Fibroblast of skin of back (primary cell): Measurements from ENCODE around the gene UQCRC1.

ENCODE experiments used
- DNase-seq: peaks from one replicate; pipeline ENCODE4 v3.0.0-alpha.2; 2013

UQCRC1 gene

DNA sequence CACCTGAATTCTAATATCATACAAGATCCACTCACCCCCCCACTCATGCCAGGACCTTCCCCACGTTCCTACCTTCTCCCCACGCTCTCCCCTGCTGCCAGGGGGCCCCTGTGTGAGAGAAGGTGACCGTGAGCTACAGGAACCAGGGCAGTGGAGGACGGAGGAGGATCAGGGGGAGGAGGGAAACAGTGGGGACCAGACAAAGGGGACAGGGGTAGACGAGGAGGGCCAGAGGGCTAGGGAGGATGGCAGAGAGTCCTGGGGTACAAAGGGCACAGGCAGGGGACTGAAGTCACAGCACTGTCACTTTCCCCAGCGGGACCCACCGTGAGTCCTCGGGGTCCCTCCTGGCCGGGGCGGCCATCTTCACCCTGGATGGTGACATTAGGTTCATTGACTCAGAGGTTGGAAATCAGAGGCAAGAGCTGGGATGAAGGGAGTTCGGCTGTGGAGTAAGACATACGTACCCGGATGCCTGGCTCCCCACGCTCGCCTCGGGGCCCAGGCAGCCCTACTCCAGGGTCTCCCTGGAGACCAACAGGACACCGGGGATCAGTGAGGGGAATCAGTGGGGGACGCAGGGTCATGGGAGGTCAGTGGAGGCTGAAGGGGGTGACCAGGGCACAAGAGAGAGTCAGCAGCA is 39.5 kb downstream of the UQCRC1 start:
- DNase-seq, result no peak

GRCh38 chr3:48569400-48569799 is 40.0 kb downstream of the UQCRC1 start:
- DNase-seq, result no peak

DNA sequence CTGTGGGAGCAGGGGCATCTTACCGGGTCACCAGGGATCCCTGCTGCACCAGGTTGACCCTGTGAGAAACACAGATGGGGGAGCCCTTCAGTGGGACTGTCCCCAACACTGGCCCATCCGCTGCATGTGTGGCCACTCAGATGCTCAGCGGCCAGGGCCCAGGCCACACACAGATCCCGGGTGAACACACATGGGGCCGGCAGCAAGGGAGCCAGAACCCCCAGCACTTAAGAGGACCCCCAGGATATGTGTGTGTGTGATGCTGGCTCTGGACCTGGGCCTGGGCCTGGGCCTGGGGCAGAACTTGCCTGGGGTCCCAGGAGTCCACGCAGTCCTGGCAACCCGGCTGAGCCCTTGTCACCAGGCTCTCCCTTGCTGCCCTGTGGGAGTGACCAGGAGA is 41.0 kb downstream of the UQCRC1 start:
- no peak for DNase-seq

GRCh38 chr3:48567500-48567899 is 41.9 kb downstream of the UQCRC1 start:
- no peak for DNase-seq

DNA sequence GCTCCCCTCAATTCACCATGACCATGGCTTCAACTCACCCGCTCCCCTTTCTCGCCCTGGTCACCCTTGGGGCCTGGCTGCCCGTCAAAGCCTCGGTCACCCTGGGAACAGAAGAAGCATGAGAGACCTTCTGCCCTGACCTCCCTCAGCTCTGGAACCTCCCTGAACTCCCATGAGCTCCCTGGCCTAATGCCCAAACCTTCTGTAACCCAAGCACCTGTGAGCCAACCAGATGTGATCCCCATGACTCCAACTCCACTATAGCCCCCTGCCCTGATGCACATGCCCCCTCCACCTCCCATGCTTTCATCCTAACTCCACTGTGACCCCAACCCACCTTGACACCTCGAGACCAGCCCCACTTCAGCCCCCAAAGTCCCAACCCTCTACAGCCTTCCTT is 42.4 kb downstream of the UQCRC1 start:
- no peak for DNase-seq

DNA sequence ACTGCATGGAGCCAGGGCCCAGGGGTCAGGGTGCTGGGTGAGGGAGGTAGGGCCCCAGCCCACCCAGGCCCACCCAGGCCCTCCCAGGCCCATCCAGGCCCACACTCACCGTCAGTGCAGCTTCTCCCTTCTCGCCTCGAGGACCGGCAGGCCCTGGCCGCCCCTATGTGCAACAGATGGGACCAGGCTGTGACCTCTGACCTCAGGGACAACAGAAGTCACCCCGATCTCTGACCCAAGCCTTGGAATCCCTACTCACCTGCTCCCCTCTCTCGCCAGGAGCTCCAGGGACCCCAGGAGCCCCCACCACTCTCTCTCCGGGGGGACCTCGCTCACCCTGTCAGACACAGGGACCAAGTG is 43.1 kb downstream of the UQCRC1 start:
- no peak for DNase-seq

DNA sequence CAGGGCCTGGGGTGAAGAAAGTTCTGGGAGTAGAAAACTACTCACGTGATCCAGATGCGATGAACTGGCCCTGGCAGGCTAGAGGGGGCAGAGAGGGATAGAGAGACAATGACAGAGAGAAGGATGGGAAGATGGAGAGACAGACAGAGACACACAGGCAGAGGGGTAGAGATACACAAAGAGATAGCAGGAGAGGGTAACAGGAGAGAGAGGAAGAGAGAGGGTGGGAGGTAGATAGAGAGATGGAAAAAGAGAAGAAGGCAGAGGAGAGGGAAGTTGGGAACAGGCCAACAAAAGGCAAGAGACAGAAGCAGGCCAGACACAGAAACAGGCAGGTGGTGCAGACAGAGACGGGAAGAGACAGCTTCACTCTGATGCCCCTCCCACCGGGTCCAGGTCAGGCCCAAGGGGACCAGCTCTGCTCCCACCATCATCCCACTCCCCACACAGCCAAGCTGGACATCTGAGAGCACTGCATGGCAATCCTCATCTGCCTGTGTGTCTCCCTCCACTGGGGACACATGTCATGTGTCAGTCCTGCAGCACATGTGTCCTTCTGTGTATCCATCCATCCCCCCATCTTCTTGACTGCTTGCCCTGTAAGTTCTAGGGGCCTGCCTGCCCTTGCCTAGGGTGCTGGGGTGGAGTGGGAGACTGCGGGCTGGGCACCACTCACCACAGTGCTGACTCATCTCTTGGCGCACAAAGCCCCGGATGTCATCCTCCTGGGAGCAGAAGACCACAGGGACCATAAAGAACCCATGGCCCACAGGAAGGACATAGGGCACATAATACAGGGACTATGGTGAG is 43.6 kb downstream of the UQCRC1 start:
- peak; percentile 82 for DNase-seq

DNA sequence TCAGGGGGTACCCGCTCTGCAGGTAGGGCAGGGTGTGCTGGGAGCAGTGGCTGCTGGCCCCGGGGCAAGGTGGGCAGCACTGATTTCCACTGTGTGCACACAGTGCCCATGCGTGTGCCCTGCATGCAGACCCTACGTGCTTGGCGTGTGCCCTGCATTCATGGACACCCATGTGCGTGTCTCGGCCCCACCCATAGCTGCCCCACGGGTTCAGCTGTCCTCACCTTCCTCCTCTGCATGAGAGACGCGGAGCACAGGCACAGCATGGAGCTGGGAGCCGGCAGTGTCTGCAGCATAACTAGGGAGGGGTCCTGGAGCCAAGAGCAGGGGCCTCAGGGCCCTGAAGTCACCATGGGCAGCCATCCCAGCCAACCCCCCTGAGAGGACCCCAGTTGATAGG is 44.3 kb downstream of the UQCRC1 start:
- no peak for DNase-seq

DNA sequence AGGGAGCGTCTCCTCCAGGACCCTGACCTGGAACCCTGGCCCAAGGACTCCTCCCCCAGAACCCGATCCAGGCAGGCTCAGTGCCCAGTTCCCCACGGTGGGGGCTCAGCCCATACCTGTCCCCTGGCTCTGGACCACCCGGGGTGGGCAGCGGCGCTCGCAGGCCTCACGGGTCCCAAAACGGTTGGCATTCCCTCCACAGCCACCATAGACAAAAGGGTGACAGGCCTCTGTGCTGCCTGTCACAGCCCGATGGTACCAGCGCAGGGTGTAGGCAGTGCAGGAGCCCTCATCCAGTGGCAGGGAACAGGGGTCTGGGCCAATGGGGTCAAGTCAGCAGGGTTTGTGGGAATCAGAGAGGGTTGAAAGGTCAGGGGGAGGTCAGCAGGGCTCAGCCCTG is 44.8 kb downstream of the UQCRC1 start:
- no peak for DNase-seq

DNA sequence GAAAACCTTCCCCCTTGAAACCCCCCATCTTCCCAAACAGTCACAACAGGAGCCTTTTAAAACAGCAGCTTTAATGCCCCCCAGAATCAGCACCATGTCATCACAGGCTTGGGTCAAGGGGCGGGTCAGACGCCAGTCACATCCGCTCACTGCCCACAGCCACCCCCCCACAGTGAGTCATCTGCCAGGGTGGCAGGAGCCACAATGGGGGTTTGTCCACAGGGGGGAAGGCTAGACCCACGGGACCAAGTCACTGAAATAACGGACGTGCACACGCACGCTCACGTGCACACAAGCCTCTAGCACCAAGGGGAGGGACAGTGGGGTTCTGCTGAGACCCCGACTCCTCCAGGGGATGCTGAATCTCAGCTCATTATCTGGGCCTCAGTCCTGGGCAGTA is 45.4 kb downstream of the UQCRC1 start:
- peak; percentile 89 for DNase-seq

- peak; percentile 63 for DNase-seq
Measured at GRCh38 chr3:48563382-48563918, 46.0 kb downstream of the UQCRC1 start, which contains the start of gene UCN2. TSS of gene UCN2 (minus strand) at chr3:48563781. CDS start at chr3:48563124, 657 bp downstream.

- no peak for DNase-seq
Measured at GRCh38 chr3:48562367-48563095, 46.9 kb downstream of the UQCRC1 start.

DNA sequence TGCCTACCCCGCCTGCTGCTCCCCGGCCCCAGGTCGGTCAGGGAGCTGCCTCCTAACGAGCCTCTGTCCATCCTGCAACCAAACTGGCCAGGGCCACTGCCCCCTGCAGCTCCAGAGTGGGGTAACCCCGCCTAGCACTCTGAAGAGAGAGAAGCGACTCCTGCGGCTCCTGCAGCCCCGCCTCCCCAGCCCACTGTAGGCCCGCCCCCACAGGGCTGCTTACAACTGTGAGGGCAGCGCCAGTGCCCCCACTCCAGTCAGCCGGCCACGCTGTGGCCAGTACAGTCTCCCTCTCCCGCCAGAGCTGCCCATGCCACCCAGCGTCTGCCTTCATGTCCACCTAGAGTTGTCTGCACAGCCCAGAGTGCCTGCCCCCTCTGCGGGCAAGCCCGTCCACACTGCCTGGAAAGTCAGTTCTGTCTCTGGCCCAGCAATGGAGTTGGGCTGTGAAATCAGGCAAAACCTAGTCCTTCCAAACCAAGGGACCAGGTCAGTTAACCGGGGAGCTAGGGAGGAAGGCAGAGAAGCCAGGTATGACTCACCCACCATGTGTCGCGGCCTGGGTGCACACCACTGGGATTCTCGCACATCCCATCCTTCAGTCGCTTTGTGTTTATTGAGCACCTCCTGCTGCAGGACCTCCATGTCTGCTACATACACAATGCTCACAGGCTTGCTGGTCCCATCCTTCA is 48.3 kb downstream of the UQCRC1 start:
- DNase-seq, result peak; percentile 71

GRCh38 chr3:48560648-48561018 is 48.8 kb downstream of the UQCRC1 start:
- DNase-seq, result peak; percentile 22

DNA sequence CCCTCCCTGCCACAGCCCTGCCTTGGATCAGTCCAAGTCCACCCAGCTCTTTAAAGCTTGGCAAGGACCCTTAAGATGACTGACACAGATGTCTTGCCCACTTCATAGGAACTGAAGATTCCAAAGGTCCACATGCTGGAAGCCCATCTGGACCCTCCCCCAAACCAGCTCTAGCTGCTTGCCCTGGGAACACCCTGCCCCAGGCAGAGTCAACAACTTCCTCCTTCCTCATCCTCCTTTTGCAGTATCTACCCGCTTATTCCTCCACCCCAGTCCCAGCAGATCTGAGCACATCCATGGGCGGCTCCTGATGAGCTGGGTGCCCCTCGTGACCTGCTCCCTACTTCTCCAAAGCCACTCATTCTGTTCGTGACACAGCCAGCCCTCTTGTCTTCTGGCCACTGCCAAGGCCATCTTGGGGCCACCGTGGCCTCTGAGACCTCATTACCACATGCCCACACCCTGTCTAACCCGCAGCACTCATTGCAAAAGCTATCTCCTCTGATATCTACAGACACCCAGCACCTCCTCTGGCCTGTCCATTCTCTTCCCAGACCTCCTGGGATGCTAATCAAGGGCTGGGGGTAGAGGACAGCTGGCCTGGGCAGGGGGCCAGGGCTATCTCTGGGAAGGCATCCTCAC is 50.8 kb downstream of the UQCRC1 start:
- DNase-seq, result no peak

DNA sequence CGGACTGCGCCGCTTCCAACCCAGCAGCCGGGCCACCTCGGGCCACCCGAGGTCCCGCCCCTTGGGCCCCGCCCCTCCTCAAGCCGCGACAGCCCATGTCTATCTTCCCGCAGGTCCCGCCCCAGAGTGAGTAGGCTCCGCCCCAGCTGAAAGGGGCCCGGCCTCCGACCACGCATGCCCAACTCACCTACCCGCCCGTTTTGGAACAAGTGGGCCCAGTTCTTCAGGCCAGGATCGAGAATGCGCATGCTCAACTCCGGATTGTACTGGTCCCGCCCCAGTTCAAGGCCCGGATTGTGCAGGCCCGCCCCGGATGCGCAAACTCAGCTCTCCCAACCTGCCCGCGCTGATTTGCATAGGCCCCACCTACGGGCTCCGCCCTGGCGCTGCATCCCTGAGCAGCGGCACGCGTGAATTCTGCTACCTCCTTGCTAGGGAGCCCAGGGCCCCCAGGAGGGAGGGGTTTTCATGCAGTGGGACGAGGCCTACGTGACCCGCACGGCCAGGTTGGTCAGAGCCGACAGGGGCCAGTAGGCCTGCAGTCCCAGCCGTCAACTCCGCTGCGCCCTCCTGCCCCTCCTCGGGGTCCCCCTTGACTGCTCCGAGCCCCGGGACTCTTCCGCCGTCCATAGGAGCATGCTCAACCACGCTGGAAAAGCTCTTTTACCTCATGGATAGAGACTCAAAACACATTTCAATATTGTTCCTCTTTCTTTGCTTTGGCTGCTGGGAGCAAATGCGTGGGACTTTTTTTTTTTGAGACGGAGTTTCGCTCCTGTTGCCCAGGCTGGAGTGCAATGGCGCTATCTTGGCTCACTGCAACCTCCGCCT is 52.4 kb downstream of the UQCRC1 start, which contains the start of gene PFKFB4:
PFKFB4 (minus strand) TSS at position 8 of the 831 bp plus-strand sequence. CDS start 26 bp downstream, outside the sequence.
- DNase-seq, result peak; percentile 99

- DNase-seq, result no peak
Measured at GRCh38 chr3:48555949-48556795, 53.3 kb downstream of the UQCRC1 start.

- DNase-seq, result no peak
Measured at GRCh38 chr3:48555231-48555948, 54.1 kb downstream of the UQCRC1 start.
